GM18526 (cell line): ENCODE results near the gene DCTN3.

Experiments
- POLR2A ChIP-seq: IDR thresholded peaks from 3 replicates; pipeline ENCODE4 v1.6.1; 2011; ENCODE audit not compliant: insufficient read length; ENCODE audit errors: extremely low read depth

The DCTN3 gene

GRCh38 chr9:34634551-34635248, 14.4 kb upstream of the DCTN3 start:
- no peak for TF ChIP-seq POLR2A

GRCh38 chr9:34633851-34634550, 13.7 kb upstream of the DCTN3 start:
- no peak for TF ChIP-seq POLR2A

GRCh38 chr9:34633166-34633565, 12.9 kb upstream of the DCTN3 start:
- TF ChIP-seq POLR2A = no peak

- no peak for TF ChIP-seq POLR2A
These were observed 10.3 kb upstream of the DCTN3 start for GRCh38 chr9:34630402-34631154.

GRCh38 chr9:34629491-34629808, 9.2 kb upstream of the DCTN3 start:
- TF ChIP-seq POLR2A = no peak

GRCh38 chr9:34628656-34629490, 8.6 kb upstream of the DCTN3 start, which contains the start of gene ARID3C:
Gene ARID3C, minus strand, starts transcription at chr9:34629066. Its CDS starts 1,052 bp downstream, at chr9:34628014.
- TF ChIP-seq POLR2A = no peak

GRCh38 chr9:34627716-34628655, 7.7 kb upstream of the DCTN3 start:
- no peak for TF ChIP-seq POLR2A

GRCh38 chr9:34625186-34625486, 4.8 kb upstream of the DCTN3 start:
- no peak for TF ChIP-seq POLR2A

GRCh38 chr9:34624475-34625185, 4.3 kb upstream of the DCTN3 start:
- no peak for TF ChIP-seq POLR2A

- TF ChIP-seq POLR2A = no peak
These were observed 3.3 kb upstream of the DCTN3 start for GRCh38 chr9:34623374-34624235.

GRCh38 chr9:34615132-34615531, 5.2 kb downstream of the DCTN3 start:
- TF ChIP-seq POLR2A = no peak

- no peak for TF ChIP-seq POLR2A
These were observed 7.4 kb downstream of the DCTN3 start for GRCh38 chr9:34612788-34613390.
